Non-pigmented ciliary epithelial cell (primary cell): ENCODE results near the gene AMDHD2.
"Not testable (repeated sequence)": the region's sequence is repeated elsewhere in the genome, so short reads cannot be mapped to it uniquely, and the experiment has no call there.

Experiments
- DNase-seq: peaks from one replicate; pipeline ENCODE4 v3.0.0-alpha.2; 2010; ENCODE audit warnings: low read depth

Gene AMDHD2

GRCh38 chr16:2517954-2518605, 2.1 kb upstream of the AMDHD2 start:
- DNase-seq = no peak

GRCh38 chr16:2518823-2519710, 1.1 kb upstream of the AMDHD2 start:
- DNase-seq = no peak

- no peak for DNase-seq
Observed at GRCh38 chr16:2519711-2520080, 475 bp upstream of the AMDHD2 start.

- no peak for DNase-seq
Observed at GRCh38 chr16:2520784-2521531, 787 bp downstream of the AMDHD2 start.

- no peak for DNase-seq
Observed at GRCh38 chr16:2523801-2524231, 3.6 kb downstream of the AMDHD2 start.

- DNase-seq = no peak
Observed at GRCh38 chr16:2524339-2524938, 4.3 kb downstream of the AMDHD2 start.

- no peak for DNase-seq
Observed at GRCh38 chr16:2526135-2526534, 6.0 kb downstream of the AMDHD2 start.

- DNase-seq = no peak
Observed at GRCh38 chr16:2527071-2527783, 7.1 kb downstream of the AMDHD2 start.

GRCh38 chr16:2527784-2528100, 7.6 kb downstream of the AMDHD2 start:
- no peak for DNase-seq

GRCh38 chr16:2528161-2529060, 8.2 kb downstream of the AMDHD2 start:
- no peak for DNase-seq

GRCh38 chr16:2529061-2529931, 9.1 kb downstream of the AMDHD2 start:
- no peak for DNase-seq

GRCh38 chr16:2529961-2530628, 9.9 kb downstream of the AMDHD2 start:
- no peak for DNase-seq

GRCh38 chr16:2530629-2531318, 10.6 kb downstream of the AMDHD2 start:
- no peak for DNase-seq

- no peak for DNase-seq
Observed at GRCh38 chr16:2531371-2531695, 11.2 kb downstream of the AMDHD2 start, which contains the start of gene CEMP1. CEMP1 (minus strand) TSS chr16:2531408; CDS start chr16:2531073, 335 bp downstream.

- peak; percentile 74 for DNase-seq
Observed at GRCh38 chr16:2531696-2532493, 11.7 kb downstream of the AMDHD2 start.

GRCh38 chr16:2532494-2533141, 12.4 kb downstream of the AMDHD2 start:
- no peak for DNase-seq

- not testable (repeated sequence) for DNase-seq
Observed at GRCh38 chr16:2533142-2533755, 13.1 kb downstream of the AMDHD2 start.
